ENCODE results near the gene DRAM2.
"Not testable (repeated sequence)": the region's sequence is repeated elsewhere in the genome, so short reads cannot be mapped to it uniquely, and the experiment has no call there.

DRAM2 gene

DNA sequence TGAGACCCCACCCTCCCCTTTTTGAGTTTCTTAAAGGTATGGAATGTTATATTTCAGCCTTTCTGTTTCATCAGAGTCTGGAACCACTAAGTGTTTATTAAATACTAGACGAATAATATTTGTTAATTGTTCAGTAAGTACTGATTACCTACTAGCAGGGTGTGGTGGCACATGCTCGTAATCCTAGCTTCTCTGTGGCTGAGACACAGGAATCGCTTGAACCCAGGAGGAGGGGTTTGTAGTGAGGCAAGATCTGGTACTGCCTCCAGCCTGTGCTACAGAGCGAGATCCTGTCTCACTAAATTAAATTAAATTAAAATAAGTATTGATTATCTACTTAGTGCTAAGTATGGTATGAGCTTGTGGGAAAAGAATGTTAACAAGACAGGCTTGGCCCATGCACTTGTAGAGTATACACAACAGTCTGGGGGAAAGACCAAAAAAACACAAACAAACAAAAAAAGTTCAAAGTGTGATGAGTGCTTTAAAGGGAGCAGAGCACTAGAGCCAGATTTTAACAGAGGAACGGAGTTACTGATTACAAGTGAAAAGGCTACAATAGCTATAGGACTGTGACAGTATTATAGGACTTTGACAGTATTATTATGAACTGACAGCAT, 2.6 kb upstream of the DRAM2 start:
- DNase-seq (ENCODE audit: low read depth in 2 of 2), result no peak

DNA sequence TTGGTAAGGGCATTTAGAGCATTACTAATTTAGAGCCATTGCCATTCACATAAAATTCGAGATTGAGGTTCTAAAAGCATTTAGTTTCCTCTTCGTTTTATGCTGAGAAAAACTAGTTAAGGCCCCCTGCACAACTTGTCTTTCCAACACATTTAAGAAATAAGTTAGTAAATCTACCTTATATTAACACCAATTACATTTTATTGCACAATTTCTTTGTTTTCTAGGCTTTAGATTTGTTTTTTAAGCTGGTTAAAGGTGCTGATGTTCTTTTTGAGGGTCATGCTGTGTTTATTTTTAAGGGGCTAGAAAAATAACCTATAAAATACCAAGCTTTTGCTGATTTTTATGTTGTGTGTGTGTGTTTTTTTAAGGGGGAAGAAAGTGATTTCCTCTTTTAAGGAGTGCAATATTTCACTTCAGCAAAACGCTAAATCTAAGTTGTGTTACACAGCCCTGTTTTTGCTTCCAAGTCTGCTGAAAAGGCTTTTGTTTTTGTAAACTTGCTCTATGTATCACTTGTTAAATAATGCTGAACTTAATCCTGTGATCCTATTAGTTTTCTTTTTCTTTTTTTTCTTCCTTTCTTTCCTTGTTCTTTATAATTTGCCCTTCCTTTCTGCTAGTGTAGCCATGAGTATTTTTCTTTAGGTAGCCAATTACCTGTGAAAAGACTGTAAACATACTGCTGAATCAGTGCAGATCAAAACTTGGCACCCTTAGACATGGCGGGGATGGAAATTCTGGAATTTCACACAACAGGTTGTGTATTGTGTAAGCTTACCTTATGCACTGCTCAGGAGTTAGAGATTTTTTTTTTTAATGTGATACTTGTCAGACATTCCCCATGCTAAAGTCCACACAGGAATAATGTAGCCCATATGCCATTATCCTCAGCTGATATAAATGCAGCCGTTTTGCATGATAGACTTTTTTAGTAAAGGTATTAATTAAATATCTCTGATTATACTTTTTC, 1.6 kb upstream of the DRAM2 start:
- DNase-seq (ENCODE audit: low read depth in 2 of 2), result no peak

- DNase-seq (ENCODE audit: low read depth in 2 of 2), result no peak
These were observed 731 bp upstream of the DRAM2 start for GRCh38 chr1:111140680-111140967.

GRCh38 chr1:111139324-111139955, 453 bp downstream of the DRAM2 start:
- peak in 1 of 2 donors; percentile 6 for DNase-seq (ENCODE audit: low read depth in 2 of 2)

- no peak for DNase-seq (ENCODE audit: low read depth in 2 of 2)
These were observed 6.0 kb downstream of the DRAM2 start for GRCh38 chr1:111133866-111134265.

- DNase-seq (ENCODE audit: low read depth in 2 of 2), result no peak
These were observed 8.2 kb downstream of the DRAM2 start for GRCh38 chr1:111131693-111132092.

DNA sequence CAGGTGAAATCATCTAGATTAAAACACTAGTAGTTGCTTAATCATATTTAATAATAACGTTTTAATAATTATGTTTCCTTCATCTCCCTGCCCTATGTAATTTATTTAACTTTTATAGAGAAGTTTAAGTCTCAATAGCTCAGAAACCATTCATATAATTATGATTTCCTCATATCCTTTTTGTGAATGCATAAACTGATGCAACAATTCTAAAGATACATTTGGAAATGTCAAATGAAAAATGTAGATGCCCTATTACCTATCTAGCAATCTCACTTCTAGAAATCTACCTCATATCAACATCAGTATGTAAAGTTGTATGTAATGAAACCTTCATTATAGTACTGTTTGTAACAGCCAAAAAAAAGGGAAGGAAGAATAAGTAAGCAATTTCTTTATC, 10.5 kb downstream of the DRAM2 start:
- no peak for DNase-seq (ENCODE audit: low read depth in 2 of 2)

GRCh38 chr1:111127923-111128643, 11.8 kb downstream of the DRAM2 start:
- DNase-seq (ENCODE audit: low read depth in 2 of 2), result no peak

GRCh38 chr1:111126354-111126753, 13.5 kb downstream of the DRAM2 start:
- DNase-seq (ENCODE audit: low read depth in 2 of 2), result no peak

GRCh38 chr1:111116496-111116895, 23.4 kb downstream of the DRAM2 start:
- DNase-seq (ENCODE audit: low read depth in 2 of 2), result no peak

GRCh38 chr1:111110197-111110899, 29.5 kb downstream of the DRAM2 start:
- no peak for DNase-seq (ENCODE audit: low read depth in 2 of 2)

GRCh38 chr1:111104981-111105380, 34.9 kb downstream of the DRAM2 start:
- DNase-seq (ENCODE audit: low read depth in 2 of 2), result no peak

DNA sequence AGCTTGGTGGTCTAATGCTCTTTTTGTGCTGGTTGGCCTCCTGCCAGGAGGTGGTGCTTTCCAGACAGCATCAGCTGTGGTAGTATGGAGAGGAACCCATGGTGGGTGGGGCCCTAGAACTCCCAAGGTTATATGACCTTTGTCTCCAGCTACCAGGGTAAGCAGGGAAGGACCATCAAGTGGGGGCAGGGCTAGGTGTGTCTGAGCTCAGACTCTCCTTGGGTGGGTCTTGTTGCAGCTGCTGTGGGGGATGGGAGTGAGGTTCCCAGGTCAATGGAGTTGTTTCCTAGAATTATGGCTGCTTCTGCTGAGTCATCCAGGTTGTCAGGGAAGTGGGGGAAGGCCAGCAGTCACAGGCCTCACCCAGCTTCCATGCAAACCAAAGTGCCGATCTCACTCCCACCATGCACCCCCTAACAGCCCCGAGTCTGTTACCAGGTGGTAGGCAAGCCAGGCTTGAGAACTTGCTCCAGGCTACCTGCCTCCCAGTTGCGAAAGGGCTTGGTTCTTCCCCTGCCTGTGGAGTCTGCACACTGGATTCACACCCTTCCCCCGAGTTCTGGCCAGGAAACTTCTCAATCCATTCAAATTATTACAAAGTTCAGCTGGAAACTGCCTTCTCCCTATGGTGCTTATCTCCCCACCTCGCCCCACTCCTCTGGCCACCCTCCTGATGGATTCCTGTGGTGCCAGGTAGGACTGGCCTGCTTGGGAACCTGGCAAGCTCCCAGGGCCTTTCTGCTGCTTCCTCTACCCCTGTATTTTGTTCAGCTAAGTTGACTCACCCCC, 37.8 kb downstream of the DRAM2 start:
- DNase-seq (ENCODE audit: low read depth in 2 of 2), result no peak

GRCh38 chr1:111099289-111099688, 40.6 kb downstream of the DRAM2 start:
- no peak for DNase-seq (ENCODE audit: low read depth in 2 of 2)

GRCh38 chr1:111097356-111098099, 42.4 kb downstream of the DRAM2 start:
- no peak for DNase-seq (ENCODE audit: low read depth in 2 of 2)

DNA sequence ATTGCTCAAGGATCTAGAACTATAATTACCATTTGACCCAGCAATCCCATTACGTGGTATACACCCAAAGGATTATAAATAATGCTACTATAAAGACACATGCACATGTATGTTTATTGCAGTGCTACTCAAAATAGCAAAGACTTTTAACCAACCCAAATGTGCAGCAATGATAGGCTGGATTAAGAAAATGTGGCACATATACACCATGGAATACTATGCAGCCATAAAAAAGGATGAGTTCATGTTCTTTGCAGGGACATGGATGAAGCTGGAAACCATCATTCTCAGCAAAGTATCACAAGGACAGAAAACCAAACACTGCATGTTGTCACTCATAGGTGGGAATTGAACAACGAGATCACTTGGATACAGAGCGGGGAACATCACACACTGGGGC, 44.5 kb downstream of the DRAM2 start:
- DNase-seq (ENCODE audit: low read depth in 2 of 2), result not testable (repeated sequence)

DNA sequence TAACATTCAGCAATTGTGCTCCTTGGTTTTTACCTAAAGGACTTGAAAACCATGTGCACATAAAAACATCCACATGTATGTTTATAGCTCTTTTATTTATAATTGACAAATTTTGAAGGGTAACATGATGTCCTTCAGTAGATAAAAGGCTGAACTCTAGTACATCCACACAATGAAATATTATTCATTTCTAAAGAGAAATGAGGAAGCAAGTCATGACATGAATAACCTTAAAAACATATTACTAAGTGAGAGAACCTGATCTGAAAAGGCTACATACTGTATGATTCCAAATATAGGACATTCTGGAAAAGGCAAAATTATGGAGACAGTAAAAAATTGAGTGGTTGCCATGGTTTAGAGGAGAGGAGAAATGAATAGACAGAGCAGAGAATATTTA, 50.3 kb downstream of the DRAM2 start:
- no peak for DNase-seq (ENCODE audit: low read depth in 2 of 2)

- no peak for DNase-seq (ENCODE audit: low read depth in 2 of 2)
These were observed 54.2 kb downstream of the DRAM2 start for GRCh38 chr1:111085676-111086075.

- no peak for DNase-seq (ENCODE audit: low read depth in 2 of 2)
These were observed 54.9 kb downstream of the DRAM2 start for GRCh38 chr1:111084999-111085398.

Data from activated CD4-positive, alpha-beta T cell treated with anti-CD3 and anti-CD28 coated beads for 24 hours (primary cell).